ENCODE measurements around the gene SELENOS.

DNA sequence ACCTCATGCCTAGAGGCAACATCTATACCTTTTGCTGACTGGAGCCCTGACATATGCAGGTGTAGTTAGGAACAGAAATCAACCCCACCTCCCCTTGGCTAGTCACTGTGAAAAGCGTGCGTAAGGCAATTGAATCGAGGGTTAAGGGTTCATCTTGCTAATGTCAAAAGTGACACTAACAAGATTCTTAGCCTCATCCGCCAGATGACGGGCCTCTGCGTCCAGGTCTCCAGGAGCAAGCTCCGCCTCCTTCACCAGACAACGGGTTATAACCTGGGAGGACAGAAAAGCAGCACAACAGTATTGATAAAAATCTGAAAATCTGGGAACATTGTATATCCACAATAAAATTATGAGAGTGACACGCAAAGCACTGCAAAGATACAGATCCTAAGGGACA is 4.7 kb downstream of the SELENOS start:
- TF ChIP-seq, protein P1, sequence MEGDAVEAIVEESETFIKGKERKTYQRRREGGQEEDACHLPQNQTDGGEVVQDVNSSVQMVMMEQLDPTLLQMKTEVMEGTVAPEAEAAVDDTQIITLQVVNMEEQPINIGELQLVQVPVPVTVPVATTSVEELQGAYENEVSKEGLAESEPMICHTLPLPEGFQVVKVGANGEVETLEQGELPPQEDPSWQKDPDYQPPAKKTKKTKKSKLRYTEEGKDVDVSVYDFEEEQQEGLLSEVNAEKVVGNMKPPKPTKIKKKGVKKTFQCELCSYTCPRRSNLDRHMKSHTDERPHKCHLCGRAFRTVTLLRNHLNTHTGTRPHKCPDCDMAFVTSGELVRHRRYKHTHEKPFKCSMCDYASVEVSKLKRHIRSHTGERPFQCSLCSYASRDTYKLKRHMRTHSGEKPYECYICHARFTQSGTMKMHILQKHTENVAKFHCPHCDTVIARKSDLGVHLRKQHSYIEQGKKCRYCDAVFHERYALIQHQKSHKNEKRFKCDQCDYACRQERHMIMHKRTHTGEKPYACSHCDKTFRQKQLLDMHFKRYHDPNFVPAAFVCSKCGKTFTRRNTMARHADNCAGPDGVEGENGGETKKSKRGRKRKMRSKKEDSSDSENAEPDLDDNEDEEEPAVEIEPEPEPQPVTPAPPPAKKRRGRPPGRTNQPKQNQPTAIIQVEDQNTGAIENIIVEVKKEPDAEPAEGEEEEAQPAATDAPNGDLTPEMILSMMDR (IDR thresholded peaks at IDR 0.05) = no peak
- TF ChIP-seq POLR2A (IDR thresholded peaks at IDR 0.05) = no peak

Data from adrenal gland (tissue), 5 donors.